ACHN (cell line): ENCODE measurements around the gene PRIMPOL.
"Not testable (repeated sequence)": the region's sequence is repeated elsewhere in the genome, so short reads cannot be mapped to it uniquely, and the experiment has no call there.

ENCODE experiments used
- DNase-seq: peaks from one replicate; pipeline ENCODE4 v3.0.0-alpha.2; 2015
- in situ Hi-C: cut with HindIII; loops from 2 replicates; pipeline ENCODE4 v1.10.0; 2017; ENCODE audit warnings: low sequenced_read_pairs, low pct_ligation_motif_present, low pct_unique_long_range_greater_than_20kb

PRIMPOL gene

DNA sequence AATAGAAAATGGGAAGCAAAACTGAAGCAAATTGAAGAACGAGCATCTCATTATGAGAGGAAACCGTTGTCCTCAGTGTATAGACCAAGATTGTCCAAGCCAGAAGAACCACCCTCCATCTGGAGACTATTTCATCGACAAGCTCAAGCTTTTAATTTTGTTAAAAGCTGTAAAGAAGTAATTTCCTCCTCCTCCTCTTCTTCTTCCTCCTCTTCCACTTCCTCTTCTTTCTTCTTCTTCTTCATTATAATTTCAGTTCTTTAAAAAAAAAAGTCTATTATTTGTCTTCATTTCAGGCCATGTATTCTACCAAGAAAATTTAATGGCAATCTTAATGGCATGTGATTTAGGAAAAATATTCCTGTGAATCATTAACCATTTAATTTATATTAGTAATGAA, 7.6 kb downstream of the PRIMPOL start:
- DNase-seq: no peak
- in situ Hi-C loops: no loop called here

DNA sequence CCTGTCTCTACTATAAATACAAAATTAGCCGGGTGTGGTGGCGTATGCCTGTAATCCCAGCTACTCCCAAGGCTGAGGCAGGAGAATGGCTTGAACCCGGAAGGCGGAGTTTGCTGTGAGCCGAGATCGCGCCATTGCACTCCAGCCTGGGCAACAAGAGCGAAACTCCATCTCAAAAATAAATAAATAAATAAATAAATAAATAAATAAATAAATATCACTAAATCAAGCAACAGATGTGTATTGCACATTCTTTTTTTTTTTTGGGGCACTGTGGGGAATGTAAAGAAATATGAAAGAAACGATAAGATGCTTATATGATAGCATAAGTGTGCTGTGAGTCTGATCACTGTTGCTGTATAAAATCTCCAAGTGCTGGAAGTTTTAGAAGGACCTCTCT, 8.3 kb downstream of the PRIMPOL start:
- in situ Hi-C loops: not testable (repeated sequence)

DNA sequence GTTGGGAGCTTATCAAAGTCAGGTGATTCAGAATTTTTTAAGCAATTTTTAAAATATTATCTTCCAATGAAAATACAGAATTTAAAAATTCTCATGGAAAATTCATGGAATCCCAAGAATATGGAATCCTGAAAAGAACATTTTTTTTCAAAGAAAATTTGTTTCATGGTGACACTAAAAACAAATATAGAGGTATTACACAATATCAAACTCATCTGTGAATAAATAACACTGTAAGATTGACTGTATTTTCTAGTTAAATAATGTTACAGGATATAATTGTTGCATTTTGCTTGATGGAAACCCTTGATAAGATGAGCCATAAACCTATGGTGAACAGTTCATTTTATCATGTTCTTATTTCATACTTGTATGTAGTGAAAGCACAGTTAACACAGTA, 11.4 kb downstream of the PRIMPOL start:
- in situ Hi-C loops: no loop called here
- DNase-seq: no peak

More for the DNA sequence above, 8.3 kb downstream of the PRIMPOL start:
- DNase-seq: not testable (repeated sequence)

DNA sequence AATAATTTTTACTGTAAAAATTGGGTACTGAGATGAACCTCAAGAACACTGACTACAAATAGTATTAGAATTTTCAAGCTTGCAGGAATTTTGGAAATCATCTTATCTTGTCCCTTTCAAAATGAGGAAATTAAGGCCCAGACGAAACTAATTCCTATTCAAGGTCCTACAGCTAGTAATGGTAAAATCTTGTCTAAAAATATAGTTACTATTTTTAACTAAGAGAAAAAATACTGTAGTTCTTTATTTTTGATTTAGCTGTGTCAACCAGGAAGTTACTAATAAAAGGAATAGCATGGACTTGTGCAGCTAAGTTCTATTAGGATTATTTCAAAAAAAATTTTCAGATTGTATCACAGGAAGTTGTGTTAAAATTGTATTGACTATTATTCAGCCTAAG, 12.7 kb downstream of the PRIMPOL start:
- in situ Hi-C loops: no loop called here
- DNase-seq: no peak

DNA sequence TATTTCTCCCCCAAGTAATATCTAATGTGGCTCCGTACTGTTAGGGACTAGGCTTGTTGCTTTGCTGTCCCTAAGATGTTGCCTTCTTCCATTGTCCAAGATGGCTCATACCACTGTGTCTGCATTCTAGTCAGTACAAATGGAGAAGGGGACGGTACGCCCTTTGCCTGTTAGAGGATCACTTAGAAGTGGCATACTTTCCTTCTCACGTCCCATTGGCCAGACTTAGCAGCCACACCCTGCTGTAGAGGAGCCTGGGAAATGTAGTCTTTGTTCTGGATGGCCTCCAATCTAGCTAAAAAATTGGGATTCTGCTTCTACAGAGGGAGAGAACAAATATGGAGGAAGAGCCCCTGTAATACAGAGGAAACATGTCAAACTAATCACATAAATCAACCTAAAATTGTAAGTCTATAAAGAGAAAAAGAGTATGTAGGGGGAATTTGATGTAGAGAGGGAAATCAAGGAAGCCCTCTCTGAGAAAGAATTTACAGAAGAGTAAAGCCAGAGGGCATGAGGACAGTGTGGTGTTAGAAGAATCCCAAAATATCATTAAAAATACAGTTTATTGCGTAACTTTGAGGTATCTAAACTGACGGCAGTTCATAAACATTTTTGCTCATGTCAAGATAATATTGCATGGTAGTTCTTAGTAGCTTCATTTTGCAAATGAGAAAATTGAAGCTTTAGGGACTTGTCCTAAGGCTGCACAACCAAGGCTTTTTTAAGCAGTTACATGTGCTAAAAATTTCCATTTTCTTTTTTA, 15.1 kb downstream of the PRIMPOL start:
- in situ Hi-C loops: no loop called here
- DNase-seq: peak; percentile 22

DNA sequence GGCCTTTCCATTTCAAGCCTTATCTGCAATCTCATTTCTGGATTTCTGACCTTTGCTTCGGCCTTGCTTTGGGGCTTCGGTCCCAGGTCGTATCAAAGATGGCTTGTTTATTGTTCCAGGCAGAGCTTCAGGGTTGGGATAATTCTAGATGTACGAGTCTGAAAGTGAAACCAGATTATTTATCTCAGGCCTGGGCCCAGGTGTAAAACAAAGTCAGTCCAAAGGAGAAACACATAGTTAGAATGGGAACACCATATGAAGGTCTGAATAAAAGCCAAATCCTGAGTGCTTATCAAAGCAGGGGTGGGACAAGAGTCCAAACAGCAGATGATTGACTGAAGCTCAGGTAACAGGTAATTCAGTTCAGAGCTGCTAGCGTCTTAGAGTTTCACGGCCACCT, 17.1 kb downstream of the PRIMPOL start:
- in situ Hi-C loops: no loop called here
- DNase-seq: no peak

DNA sequence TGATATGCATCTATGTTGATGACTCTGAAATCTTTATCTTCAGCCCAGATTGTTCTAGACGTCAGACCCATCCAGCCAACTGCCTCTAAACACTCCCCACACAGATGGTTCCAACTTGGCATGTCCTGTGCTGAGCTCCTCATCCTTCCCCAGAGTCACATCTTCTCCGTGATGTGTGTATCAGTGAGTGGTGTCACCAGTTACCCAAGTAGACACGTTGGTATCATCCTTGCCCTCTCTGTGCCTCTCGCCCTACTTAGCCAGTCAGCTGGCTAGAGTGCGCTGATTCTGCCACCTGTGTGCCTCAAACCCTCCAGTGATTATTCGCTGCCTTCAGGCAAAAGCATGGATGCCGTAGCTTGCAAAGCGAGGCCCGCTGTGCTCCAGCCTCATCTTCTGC, 18.6 kb downstream of the PRIMPOL start:
- DNase-seq: no peak
- in situ Hi-C loops: no loop called here

DNA sequence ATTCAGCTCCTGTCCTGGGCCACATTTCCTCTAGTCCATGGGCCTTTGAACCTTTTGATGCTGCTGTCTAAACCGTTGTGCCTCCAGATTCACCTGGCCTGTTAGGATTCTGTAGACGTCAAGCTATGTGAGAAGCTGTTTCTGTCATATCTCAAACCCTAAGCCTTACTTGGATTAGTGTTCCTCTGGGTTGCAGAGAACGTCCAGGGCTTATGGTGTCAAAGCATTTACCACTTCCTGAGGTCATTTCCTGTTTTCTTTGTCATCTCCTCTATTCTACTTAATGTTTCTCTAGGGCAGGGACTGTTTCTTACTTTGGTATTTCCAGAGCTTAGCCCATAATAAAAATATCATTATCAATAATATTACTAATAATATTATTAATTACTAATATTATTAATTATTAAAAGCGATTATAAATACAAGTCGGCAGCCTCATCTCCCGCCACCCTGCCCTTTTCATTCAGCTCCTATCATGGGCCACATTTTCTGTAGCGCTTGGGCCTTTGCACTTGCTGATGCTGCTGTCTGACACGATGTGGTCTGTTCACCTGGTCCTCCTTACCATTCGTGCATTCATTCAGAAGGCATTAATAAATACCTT, 19.1 kb downstream of the PRIMPOL start:
- in situ Hi-C loops: no loop called here
- no peak for DNase-seq

DNA sequence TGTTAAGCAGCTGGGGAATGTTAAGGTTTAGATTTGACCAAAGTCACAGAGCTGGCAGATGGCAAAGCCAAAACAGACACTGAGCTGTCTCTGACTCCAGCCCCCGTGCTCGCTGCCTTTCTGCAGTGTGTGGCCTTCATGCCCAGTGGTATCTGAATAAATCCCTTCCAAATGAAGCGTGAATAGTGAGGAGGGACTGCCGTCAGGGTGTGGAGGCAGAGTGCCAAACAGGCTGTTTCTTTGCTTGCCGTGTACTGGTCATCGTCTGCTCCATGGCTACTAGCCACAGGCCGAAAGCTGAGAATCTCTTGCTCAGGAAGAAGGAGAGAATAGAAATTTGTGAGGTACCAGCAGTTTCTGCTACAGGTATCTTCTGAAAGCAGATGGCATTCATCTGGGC, 19.7 kb downstream of the PRIMPOL start:
- in situ Hi-C loops: no loop called here
- DNase-seq: no peak

DNA sequence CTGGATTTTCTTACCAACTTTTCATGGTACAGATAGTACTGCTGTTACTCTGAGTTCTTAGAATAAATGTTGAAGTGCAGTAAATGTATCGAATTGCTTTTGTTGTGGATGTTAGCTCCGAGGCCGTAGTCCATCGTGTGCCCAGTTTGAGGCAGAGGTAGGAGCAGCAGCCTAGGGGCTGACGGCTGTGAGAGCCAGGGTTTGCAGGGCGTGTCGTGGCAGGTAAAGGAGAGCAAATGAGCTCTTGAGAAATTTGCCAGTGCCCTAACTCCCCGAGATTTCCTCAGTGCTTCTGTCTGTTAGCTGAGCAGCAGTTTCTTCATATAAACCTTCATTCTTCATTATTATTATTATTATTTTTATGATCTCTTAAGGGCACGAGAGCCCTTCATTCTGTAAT, 21.6 kb downstream of the PRIMPOL start:
- no peak for DNase-seq
- in situ Hi-C loops: no loop called here

DNA sequence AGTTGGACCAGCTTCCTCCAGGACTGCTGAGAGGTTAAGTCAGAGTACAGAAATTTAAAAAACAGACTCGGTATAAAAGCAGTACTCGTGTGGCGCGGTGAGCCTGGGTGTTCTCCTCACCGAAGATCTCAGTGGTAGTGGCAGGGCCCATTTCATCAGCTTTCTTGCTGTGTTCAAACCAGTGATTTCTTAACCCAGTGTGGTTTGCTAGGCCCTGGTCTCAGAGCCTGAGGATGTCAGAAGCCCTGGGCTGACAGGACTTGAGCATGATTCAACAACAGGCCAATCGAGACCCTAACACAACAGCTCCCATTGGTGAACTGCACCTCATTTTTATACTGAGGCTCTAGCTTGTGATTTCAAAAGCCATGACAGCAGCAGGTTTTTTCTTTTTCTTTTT, 23.2 kb downstream of the PRIMPOL start:
- DNase-seq: no peak
- in situ Hi-C loops: no loop called here

DNA sequence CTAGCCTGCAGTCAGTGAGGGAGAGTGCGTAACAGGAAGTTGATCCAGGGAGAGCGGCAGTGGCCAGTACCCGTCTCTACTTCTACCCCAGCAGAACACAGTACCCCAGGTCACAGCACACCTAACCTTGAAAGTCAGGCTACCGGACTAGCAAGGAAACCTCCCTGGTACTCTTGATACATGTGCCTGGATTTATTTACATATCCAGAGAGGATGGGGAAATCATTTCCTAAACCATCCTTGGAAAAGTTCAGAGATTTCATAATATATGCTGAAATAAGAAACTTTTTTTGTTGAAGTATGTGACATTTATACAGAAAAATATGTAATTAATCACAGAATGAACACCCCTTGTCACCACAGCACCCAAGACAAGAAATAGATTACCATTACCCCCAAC, 24.5 kb downstream of the PRIMPOL start:
- no peak for DNase-seq
- in situ Hi-C loops: no loop called here

DNA sequence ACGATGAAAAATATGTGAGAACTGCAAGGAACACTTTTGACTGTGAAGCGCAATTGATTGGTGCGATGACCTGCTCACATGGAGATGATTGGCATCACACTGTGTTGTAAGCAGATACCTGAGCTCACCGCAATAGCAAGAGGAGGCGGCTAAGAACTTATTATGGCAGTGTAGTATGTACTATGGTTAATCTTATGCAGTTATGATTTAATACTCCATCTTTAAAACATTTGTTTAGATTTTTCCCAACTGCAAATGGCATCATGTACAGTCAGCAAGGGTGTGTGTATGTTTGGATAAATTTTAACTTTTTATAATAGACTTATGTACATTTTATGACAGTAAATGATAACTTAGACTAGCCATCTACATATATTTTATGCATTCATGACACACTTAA, 25.5 kb downstream of the PRIMPOL start:
- in situ Hi-C loops: no loop called here

DNA sequence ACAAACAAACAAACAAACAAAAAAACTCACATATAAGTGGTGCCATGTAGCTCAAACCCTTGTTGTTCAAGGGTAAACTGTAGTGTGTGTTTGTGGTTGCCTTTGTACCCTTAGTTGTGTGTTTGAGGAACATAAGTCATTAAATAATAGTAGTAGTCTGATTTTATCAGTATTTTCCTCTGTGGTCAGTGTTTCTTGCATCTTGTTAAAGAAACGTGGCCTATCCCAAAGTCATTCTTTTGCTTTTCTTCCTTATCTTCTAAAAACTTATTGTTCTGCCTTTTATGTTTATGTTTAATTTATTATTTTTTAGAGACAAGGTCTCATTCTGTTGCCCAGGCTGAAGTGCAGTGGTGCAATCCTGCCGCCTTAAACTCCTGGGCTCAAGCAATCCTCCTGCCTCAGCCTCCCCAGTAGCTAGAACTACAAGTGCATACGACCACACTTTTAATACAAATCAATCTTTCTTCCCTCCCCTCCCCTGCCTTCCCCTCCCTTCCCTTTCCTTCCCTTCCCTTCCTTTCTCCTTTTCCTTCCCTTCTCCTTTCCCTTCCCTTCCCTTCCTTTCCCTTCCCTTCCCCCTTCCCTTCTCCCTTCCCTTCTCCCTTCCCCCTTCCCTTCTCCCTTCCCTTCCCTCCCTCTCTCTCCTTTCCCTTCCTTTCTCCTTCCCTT, 26.4 kb downstream of the PRIMPOL start:
- no peak for DNase-seq
- in situ Hi-C loops: no loop called here

More for the DNA sequence above, 25.5 kb downstream of the PRIMPOL start:
- no peak for DNase-seq

DNA sequence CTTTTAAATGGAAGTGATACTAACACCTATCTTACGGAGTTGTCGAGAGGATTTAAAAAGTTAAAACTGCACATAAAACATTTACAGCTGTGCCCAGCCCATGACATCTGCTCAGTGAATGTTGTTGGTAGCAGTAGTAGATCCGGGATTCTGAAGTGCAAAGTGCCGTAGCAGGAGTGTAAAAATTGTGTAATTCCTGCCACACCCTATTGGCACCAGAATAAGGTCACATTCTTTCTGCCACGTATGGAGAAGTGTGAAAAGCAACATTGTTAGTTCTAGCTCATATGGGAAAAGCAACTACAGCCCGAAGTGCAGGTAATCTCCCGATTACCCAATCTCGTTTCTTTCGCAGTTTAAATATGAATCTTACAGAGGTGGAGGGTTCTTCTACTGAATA, 31.2 kb downstream of the PRIMPOL start:
- no peak for DNase-seq
- in situ Hi-C loops: no loop called here

DNA sequence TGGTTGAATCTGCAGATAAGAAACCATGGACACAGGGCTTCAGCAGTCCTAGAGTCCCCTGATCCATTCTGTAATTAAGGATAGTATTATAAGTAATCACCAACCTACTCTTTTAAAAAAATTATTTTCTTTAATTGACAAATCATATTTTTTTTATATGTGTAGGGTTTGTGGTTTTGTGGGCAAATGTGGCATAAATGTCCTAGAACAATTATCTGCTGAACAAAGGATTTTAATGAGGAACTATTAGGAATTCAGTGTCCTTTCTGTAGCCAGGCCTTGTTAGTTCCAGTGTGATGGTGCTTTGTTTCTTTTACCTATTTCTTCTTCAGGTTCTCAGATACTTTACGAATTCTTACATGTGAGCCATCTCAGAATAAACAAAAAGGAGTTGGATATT, 32.4 kb downstream of the PRIMPOL start:
- in situ Hi-C loops: no loop called here
- DNase-seq: no peak

DNA sequence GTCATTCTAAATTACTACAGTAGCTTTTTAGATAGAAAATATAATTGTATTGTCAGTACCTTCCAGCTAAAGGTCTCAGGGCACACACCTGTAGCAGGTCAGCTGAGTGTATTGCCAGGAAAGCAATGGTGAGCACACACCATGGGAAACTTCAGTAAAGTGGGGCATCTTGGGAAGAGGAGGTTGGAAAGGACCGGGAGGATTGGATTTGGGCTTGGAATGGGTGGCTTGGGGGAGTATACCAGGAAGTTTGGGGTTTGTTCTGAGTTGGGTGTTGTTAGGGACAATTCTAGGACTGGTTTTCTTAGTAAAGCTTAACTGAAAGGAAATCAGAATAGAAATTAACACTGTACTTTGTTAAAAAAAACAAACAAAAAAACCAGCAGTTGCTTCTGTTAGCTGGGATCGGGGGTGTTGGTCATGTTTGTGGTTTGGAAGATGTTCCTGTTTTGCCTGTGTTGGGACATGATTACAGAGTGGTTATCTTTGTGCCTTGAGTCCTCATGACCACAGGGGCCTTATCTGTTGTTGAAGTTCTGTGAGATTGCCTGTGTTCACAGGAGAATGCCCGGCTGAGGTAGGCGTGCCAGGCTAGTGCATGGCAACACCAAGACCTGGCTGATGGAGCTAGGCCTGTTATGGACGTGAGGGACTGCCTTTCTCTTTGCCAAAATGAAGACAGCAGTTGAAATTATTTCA, 35.1 kb downstream of the PRIMPOL start:
- in situ Hi-C loops: no loop called here

DNA sequence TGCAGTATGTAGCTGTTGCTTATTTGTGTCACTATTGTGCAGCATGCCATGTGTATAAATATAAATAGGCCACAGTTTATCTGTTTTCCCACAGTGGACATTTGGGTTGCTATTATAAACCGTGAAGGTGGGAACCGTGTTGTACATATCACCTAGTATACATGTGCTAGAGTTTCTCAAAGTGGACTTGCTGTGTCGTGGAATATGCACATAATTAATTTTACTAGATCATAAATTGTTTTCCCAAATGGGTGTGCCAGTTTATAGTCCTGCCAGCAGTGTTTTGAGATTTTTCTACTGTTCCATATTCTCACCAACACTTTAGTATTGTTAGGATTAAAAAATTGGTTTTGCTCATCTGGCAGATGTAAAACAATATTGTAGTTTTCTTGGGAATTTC, 38.5 kb downstream of the PRIMPOL start:
- no peak for DNase-seq
- in situ Hi-C loops: no loop called here

More for the DNA sequence above, 35.1 kb downstream of the PRIMPOL start:
- no peak for DNase-seq

DNA sequence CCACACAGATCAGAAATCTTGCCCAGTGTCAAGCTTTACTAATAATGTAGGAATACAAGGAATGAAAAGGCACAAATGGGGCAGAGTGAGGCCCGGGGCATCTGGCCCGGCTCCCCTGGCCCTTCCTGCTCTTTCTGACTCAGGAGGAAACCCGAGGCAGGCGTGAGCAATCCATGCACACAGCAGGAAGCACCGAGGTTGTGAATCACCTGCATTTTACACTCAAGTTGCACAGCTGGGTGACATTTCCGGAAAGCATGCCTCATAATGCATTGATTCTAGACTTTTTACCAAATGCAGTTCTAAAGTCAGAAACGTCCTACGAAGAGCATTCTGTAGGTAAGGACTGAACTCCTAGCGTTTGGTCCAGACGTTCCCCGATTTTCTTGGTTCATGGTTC, 38.9 kb downstream of the PRIMPOL start:
- in situ Hi-C loops: no loop called here
- DNase-seq: peak; percentile 83
